Skin epidermis (tissue), 12 donors: ENCODE results near the gene KIRREL1.
A peak's percentile ranks its signal among the peaks of the same experiment; 100 is the strongest.

Experiments used
- H3K27ac ChIP-seq, 21 experiments: fragments of 200-600 bp; sonication (generic) in 11 of 21; one replicate each; pipeline ENCODE4 v1.5.0; 2020; ENCODE audit warnings: mild to moderate bottlenecking in 3 of 21, inconsistent platforms in 2 of 21, moderate library complexity in 2 of 21
- H3K4me3 ChIP-seq, 7 experiments: fragments of 200-600 bp; sonication (generic) in 2 of 7; one replicate each; pipeline ENCODE4 v1.5.0; 2020; ENCODE audit warnings: inconsistent platforms in 2 of 7, mild to moderate bottlenecking in 2 of 7, moderate library complexity in 1 of 7

KIRREL1 gene

GRCh38 chr1:158053276-158053675 lies 59.8 kb downstream of the KIRREL1 start:
- Histone ChIP-seq H3K4me3 (no peak overlapping the region), H3K27ac (no peak overlapping the region)

- no peak overlapping the region for H3K27ac ChIP-seq
- no peak overlapping the region for H3K4me3 ChIP-seq
Measured at GRCh38 chr1:158054721-158055120, 61.3 kb downstream of the KIRREL1 start.

GRCh38 chr1:158055854-158056253 lies 62.4 kb downstream of the KIRREL1 start:
- Histone ChIP-seq H3K4me3 (no peak overlapping the region), H3K27ac (peak overlapping the region in 1 of 21 experiments; percentile 59)

GRCh38 chr1:158056498-158056897 lies 63.1 kb downstream of the KIRREL1 start:
- peak overlapping the region in 1 of 21 experiments; percentile 59 for H3K27ac ChIP-seq
- H3K4me3 ChIP-seq, result no peak overlapping the region

DNA sequence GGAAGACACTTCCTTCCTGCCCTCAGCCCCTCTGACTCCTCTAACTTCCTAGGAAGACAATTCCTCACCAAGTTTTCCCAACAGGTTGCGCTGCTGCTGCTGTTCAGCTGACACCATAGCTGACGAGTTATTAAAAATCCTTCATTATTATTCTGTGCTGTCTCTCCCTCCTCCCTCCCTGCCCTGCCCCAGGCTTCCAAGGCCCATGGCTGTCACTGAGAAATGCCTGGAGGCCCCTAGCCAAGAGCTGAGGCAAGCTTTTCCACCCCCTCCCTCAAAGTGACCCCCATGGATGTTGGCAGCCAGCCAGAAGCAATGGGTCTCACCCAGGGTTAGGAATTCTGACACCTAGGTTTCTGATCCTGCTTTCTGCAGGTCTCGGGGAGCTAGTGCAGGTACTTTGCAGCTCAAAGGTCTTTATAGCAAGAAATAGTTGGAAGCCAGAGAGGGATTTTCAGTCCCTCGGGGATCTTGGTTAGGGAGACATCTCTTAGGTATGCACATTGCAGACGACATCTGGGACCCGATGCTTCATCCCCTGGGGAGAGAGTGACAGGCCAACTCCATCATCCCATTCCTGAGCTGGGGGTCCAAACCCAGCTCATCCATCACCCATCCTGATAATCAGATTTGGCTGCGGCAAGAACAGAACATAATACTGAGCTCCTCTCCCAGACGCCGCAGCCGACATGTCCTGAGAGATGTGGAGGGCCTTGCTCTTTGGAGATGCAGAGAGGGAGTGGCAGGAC lies 65.0 kb downstream of the KIRREL1 start:
- Histone ChIP-seq H3K4me3 (no peak overlapping the region), H3K27ac (peak overlapping the region in 2 of 21 experiments; percentile 24 to 36)

GRCh38 chr1:158059984-158060383 lies 66.5 kb downstream of the KIRREL1 start:
- H3K27ac ChIP-seq, result no peak overlapping the region

DNA sequence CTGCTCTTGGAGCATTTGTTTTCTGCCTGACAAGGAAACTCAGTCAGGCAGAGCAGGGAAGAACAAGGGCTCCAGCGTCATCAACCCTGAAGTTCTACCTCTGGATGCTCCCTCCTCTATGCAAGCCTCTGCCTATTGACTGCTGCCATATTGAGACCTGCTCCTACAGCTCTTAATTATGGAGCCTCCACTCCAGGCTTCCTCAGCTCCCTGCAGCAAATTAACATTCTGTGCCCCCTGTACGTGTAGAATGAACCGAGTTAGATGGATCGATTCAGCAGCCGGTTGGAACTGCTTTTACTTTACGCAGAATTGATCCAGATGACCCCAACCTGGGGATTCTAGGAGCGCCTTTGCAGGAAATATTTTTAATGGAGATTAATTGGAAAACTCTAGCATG lies 68.7 kb downstream of the KIRREL1 start:
- H3K4me3 ChIP-seq, result no peak overlapping the region
- no peak overlapping the region for H3K27ac ChIP-seq

More at GRCh38 chr1:158059984-158060383, 66.5 kb downstream of the KIRREL1 start:
- H3K4me3 ChIP-seq, result no peak overlapping the region

DNA sequence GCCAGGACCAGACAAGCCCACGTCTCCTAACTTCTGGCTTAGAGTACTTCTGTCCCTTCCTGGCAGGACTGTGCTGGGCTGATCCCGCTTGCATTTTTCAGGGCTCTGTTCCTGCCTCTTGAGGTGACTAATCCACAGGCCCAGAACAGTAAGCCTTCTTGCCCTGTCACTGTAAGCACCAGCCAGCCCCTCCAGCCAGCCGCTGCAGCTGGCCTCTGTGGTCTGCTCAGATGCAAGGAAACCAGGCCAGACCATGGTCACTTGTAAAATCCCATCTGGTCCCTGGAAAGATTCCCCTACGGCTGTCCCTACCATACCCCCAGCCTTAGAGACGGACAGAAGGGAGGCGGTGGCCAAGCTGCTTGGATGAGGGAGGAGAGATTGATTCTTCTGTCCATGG lies 74.2 kb downstream of the KIRREL1 start:
- Histone ChIP-seq H3K27ac (peak overlapping the region in 3 of 21 experiments; percentile 6 to 22 (median 16)), H3K4me3 (no peak overlapping the region)

- H3K4me3 ChIP-seq, result no peak overlapping the region
- H3K27ac ChIP-seq, result no peak overlapping the region
Measured at GRCh38 chr1:158068918-158069317, 75.5 kb downstream of the KIRREL1 start.

- H3K4me3 ChIP-seq, result no peak overlapping the region
- peak overlapping the region in 2 of 21 experiments; percentile 13 to 38 for H3K27ac ChIP-seq
Measured at GRCh38 chr1:158071138-158071537, 77.7 kb downstream of the KIRREL1 start.

GRCh38 chr1:158075078-158075477 lies 81.6 kb downstream of the KIRREL1 start:
- no peak overlapping the region for H3K27ac ChIP-seq
- no peak overlapping the region for H3K4me3 ChIP-seq

GRCh38 chr1:158076441-158076840 lies 83.0 kb downstream of the KIRREL1 start:
- no peak overlapping the region for H3K27ac ChIP-seq
- no peak overlapping the region for H3K4me3 ChIP-seq

DNA sequence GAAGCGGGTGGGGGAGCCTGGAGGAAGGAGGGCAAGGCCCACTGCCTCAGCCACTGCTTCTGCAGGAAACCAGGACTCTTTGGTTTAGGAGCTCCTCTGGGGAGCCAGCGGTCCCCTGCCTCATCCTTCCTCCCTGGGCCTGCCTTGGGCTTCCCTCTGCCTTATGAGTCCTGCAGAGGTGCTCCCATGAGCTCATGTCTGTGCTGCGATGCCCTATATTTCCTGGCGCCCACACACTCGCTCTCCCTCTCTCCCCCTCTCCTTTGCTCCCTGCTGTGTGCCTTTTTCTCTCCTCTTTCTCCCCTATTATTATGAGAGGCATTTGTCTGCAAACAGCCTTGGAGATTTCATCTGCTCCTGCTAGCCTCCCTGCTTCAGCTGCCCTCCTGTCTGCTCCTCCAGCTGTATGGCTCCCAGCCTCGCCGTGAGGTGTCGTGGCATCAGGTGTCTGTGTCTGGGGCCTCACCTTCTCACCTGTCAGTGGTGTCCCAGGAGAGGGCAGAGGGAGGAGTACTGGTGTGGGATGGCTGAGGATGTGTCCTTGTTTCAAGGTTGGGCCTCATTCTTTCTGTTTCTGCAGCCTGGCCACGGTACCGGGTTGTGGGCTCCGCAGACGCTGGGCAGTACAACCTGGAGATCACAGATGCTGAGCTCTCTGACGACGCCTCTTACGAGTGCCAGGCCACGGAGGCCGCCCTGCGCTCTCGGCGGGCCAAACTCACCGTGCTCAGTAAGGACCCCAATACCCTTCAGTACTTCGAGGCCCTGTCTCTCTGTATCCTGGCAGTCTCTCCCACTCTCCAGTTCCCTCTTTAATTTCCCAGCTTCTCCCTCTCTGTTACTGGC lies 84.2 kb downstream of the KIRREL1 start:
- H3K27ac ChIP-seq, result no peak overlapping the region
- no peak overlapping the region for H3K4me3 ChIP-seq

GRCh38 chr1:158078569-158079080 lies 85.2 kb downstream of the KIRREL1 start:
- H3K27ac ChIP-seq, result no peak overlapping the region

DNA sequence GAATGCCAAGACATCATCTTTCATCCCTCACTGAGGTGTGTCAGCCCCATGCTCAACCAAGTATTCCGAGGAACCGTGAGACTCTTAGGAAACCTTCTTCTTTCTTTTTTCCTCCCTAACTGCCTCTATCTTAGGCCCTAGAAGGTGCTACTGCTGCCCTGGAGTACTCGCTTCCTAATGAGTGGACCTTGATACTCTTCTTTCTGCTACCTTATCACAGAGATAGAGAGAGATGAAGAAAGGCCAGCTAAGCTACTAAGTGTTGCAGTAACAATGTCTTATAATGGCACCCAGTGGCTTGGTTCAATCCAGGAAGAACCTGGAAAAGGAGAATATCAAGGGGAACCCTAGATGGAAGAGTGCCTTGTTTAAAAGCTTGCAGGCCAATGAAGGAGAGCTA lies 86.6 kb downstream of the KIRREL1 start:
- H3K27ac ChIP-seq, result no peak overlapping the region
- H3K4me3 ChIP-seq, result no peak overlapping the region

More at GRCh38 chr1:158078569-158079080, 85.2 kb downstream of the KIRREL1 start:
- no peak overlapping the region for H3K4me3 ChIP-seq

DNA sequence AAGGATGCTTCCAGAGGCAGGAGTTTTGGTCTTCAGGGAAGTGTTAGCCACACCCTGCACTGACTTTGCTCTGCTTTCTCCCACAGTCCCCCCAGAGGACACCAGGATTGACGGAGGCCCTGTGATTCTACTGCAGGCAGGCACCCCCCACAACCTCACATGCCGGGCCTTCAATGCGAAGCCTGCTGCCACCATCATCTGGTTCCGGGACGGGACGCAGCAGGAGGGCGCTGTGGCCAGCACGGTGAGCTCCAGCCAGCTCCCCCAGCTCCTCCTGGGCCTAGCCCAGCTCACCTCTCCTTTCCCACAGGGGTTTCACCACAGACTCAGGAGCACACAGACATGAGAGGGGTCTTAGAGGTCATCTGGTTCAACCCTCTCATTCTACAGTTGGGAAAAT lies 90.9 kb downstream of the KIRREL1 start:
- no peak overlapping the region for H3K4me3 ChIP-seq
- no peak overlapping the region for H3K27ac ChIP-seq

GRCh38 chr1:158084747-158085146 lies 91.3 kb downstream of the KIRREL1 start:
- Histone ChIP-seq H3K27ac (no peak overlapping the region), H3K4me3 (no peak overlapping the region)

DNA sequence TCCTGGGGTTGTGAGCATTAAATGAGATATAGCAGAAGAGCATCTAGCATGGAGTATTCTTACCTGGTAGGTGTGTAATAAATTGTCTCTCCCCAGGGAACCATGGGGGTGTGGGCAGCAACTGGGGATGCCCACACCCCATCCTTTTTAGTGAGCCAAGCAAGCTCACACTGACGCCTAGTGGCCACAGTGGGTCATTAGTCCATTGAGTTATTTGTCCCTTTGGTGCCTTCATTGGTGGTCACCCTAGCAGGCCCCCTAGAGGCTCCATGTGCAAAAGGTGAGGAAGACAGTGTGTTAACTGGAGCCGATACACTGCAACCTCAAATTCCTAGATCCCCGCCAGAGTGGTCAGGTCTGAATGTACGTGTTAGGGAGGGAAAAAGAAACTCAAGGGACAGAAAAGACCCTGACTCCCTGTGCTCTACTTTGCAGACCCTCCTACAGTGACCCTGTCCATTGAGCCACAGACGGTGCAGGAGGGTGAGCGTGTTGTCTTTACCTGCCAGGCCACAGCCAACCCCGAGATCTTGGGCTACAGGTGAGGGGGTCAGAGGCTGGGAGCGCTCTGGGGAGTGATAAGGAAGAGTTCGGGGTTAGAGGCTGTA lies 94.0 kb downstream of the KIRREL1 start:
- Histone ChIP-seq H3K4me3 (no peak overlapping the region), H3K27ac (no peak overlapping the region)

DNA sequence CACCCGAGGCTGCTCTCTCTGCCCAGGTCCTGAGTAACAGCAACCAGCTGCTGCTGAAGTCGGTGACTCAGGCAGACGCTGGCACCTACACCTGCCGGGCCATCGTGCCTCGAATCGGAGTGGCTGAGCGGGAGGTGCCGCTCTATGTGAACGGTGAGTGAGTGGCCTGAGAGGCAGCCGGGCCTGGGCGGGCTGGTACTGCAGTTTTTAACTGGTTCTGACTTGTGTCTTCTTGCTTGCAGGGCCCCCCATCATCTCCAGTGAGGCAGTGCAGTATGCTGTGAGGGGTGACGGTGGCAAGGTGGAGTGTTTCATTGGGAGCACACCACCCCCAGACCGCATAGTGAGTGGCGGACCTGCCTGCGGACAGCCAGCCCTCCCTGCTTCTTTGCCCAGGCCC lies 96.0 kb downstream of the KIRREL1 start:
- Histone ChIP-seq H3K4me3 (no peak overlapping the region), H3K27ac (no peak overlapping the region)

- no peak overlapping the region for H3K4me3 ChIP-seq
Measured at GRCh38 chr1:158089925-158090637, 96.6 kb downstream of the KIRREL1 start.

More at GRCh38 chr1:158089925-158090637, 96.6 kb downstream of the KIRREL1 start:
- no peak overlapping the region for H3K27ac ChIP-seq
